SK-N-SH (cell line): ENCODE data around the gene SARS2.

ENCODE experiments used
- CTCF ChIP-seq: fragments of 200-600 bp; sonication (generic); IDR thresholded peaks from 2 replicates; pipeline ENCODE4 v1.6.1; 2017; ENCODE audit warnings: antibody characterized with exemption, mild to moderate bottlenecking, moderate library complexity
- ELF1 ChIP-seq: IDR thresholded peaks from 2 replicates; pipeline ENCODE4 v1.4.0; 2012
- EP300 ChIP-seq, 2 experiments: IDR thresholded peaks; 2 replicates each; pipeline versions ENCODE4 v1.4.0 to v1.6.1; 2012; ENCODE audit warnings: borderline replicate concordance in 1 of 2, low read depth in 1 of 2, low read length in 1 of 2
- FOSL2 ChIP-seq: IDR thresholded peaks from 2 replicates; pipeline ENCODE4 v1.4.0; 2012; ENCODE audit warnings: low read depth, mild to moderate bottlenecking, moderate library complexity, borderline replicate concordance
- GABPA ChIP-seq: IDR thresholded peaks from 2 replicates; pipeline ENCODE4 v1.4.0; 2012; ENCODE audit warnings: low read depth, mild to moderate bottlenecking
- MAX ChIP-seq: IDR thresholded peaks from 2 replicates; pipeline ENCODE4 v1.4.0; 2012; ENCODE audit warnings: low read depth
- MEF2A ChIP-seq: IDR thresholded peaks from 2 replicates; pipeline ENCODE4 v1.4.0; 2012; ENCODE audit warnings: low read depth, borderline replicate concordance
- MXI1 ChIP-seq: IDR thresholded peaks from 2 replicates; pipeline ENCODE4 v1.6.1; 2012; ENCODE audit warnings: mild to moderate bottlenecking, low read depth, low read length, improper control_type of control experiment
- RAD21 ChIP-seq: IDR thresholded peaks from 2 replicates; pipeline ENCODE4 v1.6.1; 2012; ENCODE audit warnings: mild to moderate bottlenecking, low read length
- SIN3A ChIP-seq: IDR thresholded peaks from 2 replicates; pipeline ENCODE4 v1.6.1; 2012; ENCODE audit warnings: low read depth, mild to moderate bottlenecking, low read length, moderate library complexity, borderline replicate concordance
- TAF1 ChIP-seq: IDR thresholded peaks from 2 replicates; pipeline ENCODE4 v1.6.1; 2012; ENCODE audit warnings: low read depth, mild to moderate bottlenecking, low read length, moderate library complexity, borderline replicate concordance
- YY1 ChIP-seq: IDR thresholded peaks from 2 replicates; pipeline ENCODE4 v1.4.0; 2012; ENCODE audit warnings: low read depth, mild to moderate bottlenecking

- TF ChIP-seq FOSL2 (no peak), YY1 (no peak), CTCF (no peak), RAD21 (no peak), TAF1 (no peak), MEF2A (no peak), MAX (no peak), GABPA (no peak), ELF1 (no peak), EP300 (IDR thresholded peaks at IDR 0.05; ENCODE audit: borderline replicate concordance in 1 of 2, low read depth in 1 of 2, low read length in 1 of 2) (no peak), MXI1 (no peak), SIN3A (no peak)
Measured at GRCh38 chr19:38975861-38976271, 45.3 kb upstream of the SARS2 start.
